C1 segment of cervical spinal cord (tissue), 14 donors: ENCODE measurements around the gene UBXN10.
"Not testable (repeated sequence)": the region's sequence is repeated elsewhere in the genome, so short reads cannot be mapped to it uniquely, and the experiment has no call there.

ENCODE experiments used
- DNase-seq, 14 donors: peaks; one replicate each; lab custom pipeline; 2025; lab: John Stamatoyannopoulos, UW

Gene UBXN10

GRCh38 chr1:20200966-20201365 is 15.1 kb downstream of the UBXN10 start:
- peak in 1 of 14 donors; percentile 22 for DNase-seq

GRCh38 chr1:20202166-20202565 is 16.3 kb downstream of the UBXN10 start:
- no peak for DNase-seq

- no peak for DNase-seq
Measured at GRCh38 chr1:20207546-20207945, 21.6 kb downstream of the UBXN10 start.

GRCh38 chr1:20209471-20209870 is 23.6 kb downstream of the UBXN10 start:
- peak in 1 of 14 donors; percentile 31 for DNase-seq

GRCh38 chr1:20210736-20211460 is 25.0 kb downstream of the UBXN10 start:
- DNase-seq, result no peak

GRCh38 chr1:20211511-20211931 is 25.6 kb downstream of the UBXN10 start:
- peak in 1 of 14 donors; percentile 47 for DNase-seq

- DNase-seq, result no peak
Measured at GRCh38 chr1:20212085-20212684, 26.3 kb downstream of the UBXN10 start.

GRCh38 chr1:20212685-20213331 is 26.9 kb downstream of the UBXN10 start:
- peak in 9 of 14 donors; percentile 8 to 58 (median 31) for DNase-seq

- no peak for DNase-seq
Measured at GRCh38 chr1:20215716-20216115, 29.8 kb downstream of the UBXN10 start.

GRCh38 chr1:20216574-20216973 is 30.7 kb downstream of the UBXN10 start:
- DNase-seq, result no peak

GRCh38 chr1:20219053-20219452 is 33.2 kb downstream of the UBXN10 start:
- DNase-seq, result not testable (repeated sequence)

- no peak for DNase-seq
Measured at GRCh38 chr1:20220036-20220435, 34.1 kb downstream of the UBXN10 start.

GRCh38 chr1:20223106-20223505 is 37.2 kb downstream of the UBXN10 start:
- no peak for DNase-seq

GRCh38 chr1:20223551-20224419 is 37.9 kb downstream of the UBXN10 start:
- DNase-seq, result no peak

- no peak for DNase-seq
Measured at GRCh38 chr1:20224546-20224945, 38.6 kb downstream of the UBXN10 start.

- no peak for DNase-seq
Measured at GRCh38 chr1:20227704-20228103, 41.8 kb downstream of the UBXN10 start.

GRCh38 chr1:20228314-20228825 is 42.5 kb downstream of the UBXN10 start:
- no peak for DNase-seq

- DNase-seq, result no peak
Measured at GRCh38 chr1:20229171-20229570, 43.3 kb downstream of the UBXN10 start.

- not testable (repeated sequence) for DNase-seq
Measured at GRCh38 chr1:20232564-20232963, 46.7 kb downstream of the UBXN10 start.

- no peak for DNase-seq
Measured at GRCh38 chr1:20233394-20233793, 47.5 kb downstream of the UBXN10 start.

GRCh38 chr1:20233866-20234265 is 48.0 kb downstream of the UBXN10 start:
- peak in 9 of 14 donors; percentile 2 to 52 (median 11) for DNase-seq
